ENCODE data around the gene PDGFA.

GRCh38 chr7:480531-481218 lies 39.0 kb downstream of the PDGFA start:
- TF ChIP-seq CTCF (IDR thresholded peaks at IDR 0.05) = no peak
- TF ChIP-seq POLR2A (IDR thresholded peaks at IDR 0.05) = no peak
